Urothelium cell line (cell line): ENCODE measurements around the gene EPN2.
"Not testable (repeated sequence)": the region's sequence is repeated elsewhere in the genome, so short reads cannot be mapped to it uniquely, and the experiment has no call there.

Experiments used
- DNase-seq: peaks from one replicate; pipeline ENCODE4 v3.0.0; 2011; ENCODE audit warnings: low spot score, mixed read lengths
- FAIRE-seq: peaks from 2 replicates; lab custom pipeline; 2011; peaks lifted over from hg19 to GRCh38; lab: Jason Lieb, UNC

EPN2 gene

GRCh38 chr17:19341641-19342610 lies 104.8 kb downstream of the EPN2 start:
- FAIRE-seq (no peak), DNase-seq (no peak)

GRCh38 chr17:19342611-19343255 lies 105.6 kb downstream of the EPN2 start:
- FAIRE-seq (no peak), DNase-seq (no peak)

- DNase-seq (no peak), FAIRE-seq (no peak)
Observed at GRCh38 chr17:19343256-19343630, 106.1 kb downstream of the EPN2 start.

- DNase-seq: no peak
- FAIRE-seq: no peak
Observed at GRCh38 chr17:19343671-19344151, 106.5 kb downstream of the EPN2 start.

GRCh38 chr17:19344311-19345066 lies 107.3 kb downstream of the EPN2 start:
- no peak for DNase-seq
- no peak for FAIRE-seq

- FAIRE-seq (no peak), DNase-seq (no peak)
Observed at GRCh38 chr17:19345067-19345460, 107.9 kb downstream of the EPN2 start.

GRCh38 chr17:19345486-19346350 lies 108.6 kb downstream of the EPN2 start:
- FAIRE-seq: no peak
- DNase-seq: no peak

- FAIRE-seq (peak; percentile 72), DNase-seq (peak; percentile 80)
Observed at GRCh38 chr17:19346351-19347255, 109.4 kb downstream of the EPN2 start.

- FAIRE-seq: no peak
- no peak for DNase-seq
Observed at GRCh38 chr17:19347323-19348080, 110.3 kb downstream of the EPN2 start.

GRCh38 chr17:19348081-19348650 lies 111.0 kb downstream of the EPN2 start:
- FAIRE-seq (no peak), DNase-seq (no peak)

- no peak for FAIRE-seq
Observed at GRCh38 chr17:19348806-19349205, 111.6 kb downstream of the EPN2 start.

GRCh38 chr17:19353401-19353800 lies 116.2 kb downstream of the EPN2 start:
- not testable (repeated sequence) for FAIRE-seq, DNase-seq

More at GRCh38 chr17:19348806-19349205, 111.6 kb downstream of the EPN2 start:
- no peak for DNase-seq

- no peak for DNase-seq
- FAIRE-seq: no peak
Observed at GRCh38 chr17:19354748-19355147, 117.6 kb downstream of the EPN2 start.

GRCh38 chr17:19357351-19357750 lies 120.2 kb downstream of the EPN2 start:
- FAIRE-seq (no peak), DNase-seq (no peak)

- DNase-seq: no peak
- FAIRE-seq: no peak
Observed at GRCh38 chr17:19357761-19358160, 120.6 kb downstream of the EPN2 start.

GRCh38 chr17:19359151-19359550 lies 122.0 kb downstream of the EPN2 start:
- FAIRE-seq (no peak), DNase-seq (no peak)

GRCh38 chr17:19359856-19360255 lies 122.7 kb downstream of the EPN2 start:
- DNase-seq (no peak), FAIRE-seq (no peak)

- DNase-seq (no peak), FAIRE-seq (no peak)
Observed at GRCh38 chr17:19360772-19361171, 123.6 kb downstream of the EPN2 start.
